K562 (cell line): ENCODE data around the gene BZW2.

Experiments used
- HDAC6 ChIP-seq: IDR thresholded peaks from 2 replicates; pipeline ENCODE4 v1.6.1; 2012; ENCODE audit warnings: low read depth, mild to moderate bottlenecking, control low read depth, inconsistent platforms, low read length, moderate library complexity
- KAT8 ChIP-seq: fragments of 450-650 bp; IDR thresholded peaks from 2 replicates; pipeline ENCODE4 v1.6.1; 2016; ENCODE audit warnings: low read depth, mild to moderate bottlenecking
- MTF1 ChIP-seq: fragments of 250-450 bp; sonication (Bioruptor Pico); IDR thresholded peaks from 2 replicates; pipeline ENCODE4 v1.9.0; 2021; ENCODE audit warnings: moderate library complexity, mild to moderate bottlenecking, inconsistent platforms, borderline replicate concordance
- POLR2AphosphoS5 ChIP-seq: IDR thresholded peaks from 2 replicates; pipeline ENCODE4 v1.6.1; 2011; ENCODE audit warnings: mild to moderate bottlenecking, low read depth, low read length, moderate library complexity; ENCODE audit not compliant: control insufficient read depth, insufficient read depth
- TF ChIP-seq, protein P1 (sequence below): fragments of 200-600 bp; sonication (generic); IDR thresholded peaks from one replicate; pipeline ENCODE4 v1.6.1; 2012; ENCODE audit warnings: mild to moderate bottlenecking, low read depth, low read length, inconsistent platforms

DNA sequence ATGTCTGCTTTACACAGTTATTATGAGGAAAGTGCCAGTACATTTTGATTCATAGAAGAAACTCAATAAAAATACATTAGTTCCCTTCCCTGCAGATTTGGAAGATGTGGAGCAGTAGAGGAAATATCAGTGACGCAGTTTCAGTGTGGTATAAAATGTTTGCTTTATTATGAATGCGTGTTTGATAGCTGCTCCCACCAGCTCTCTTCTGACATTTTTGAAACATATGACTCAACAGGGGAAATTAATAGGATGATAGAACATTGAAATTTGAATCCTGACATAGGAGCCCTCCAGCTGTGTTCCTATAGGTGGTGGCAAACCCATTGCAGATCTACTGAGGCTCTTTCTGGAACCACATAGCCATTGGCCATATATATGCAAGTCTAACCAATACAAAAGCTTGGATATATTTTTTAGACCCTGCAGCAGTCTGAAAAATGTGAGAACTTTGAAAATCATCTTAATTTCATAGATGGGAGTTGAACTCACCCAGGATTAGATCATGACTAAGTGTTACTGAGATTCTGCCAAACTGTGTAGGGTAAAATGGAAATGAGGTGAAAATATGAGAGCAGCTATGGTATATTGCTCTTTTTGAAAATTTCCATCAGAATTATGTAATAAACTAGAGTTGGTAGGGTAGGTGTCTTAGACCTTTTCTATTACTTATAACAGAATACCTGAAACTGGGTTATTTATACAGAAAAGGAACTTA lies 47.8 kb downstream of the BZW2 start:
- TF ChIP-seq MTF1 (CRISPR knock-in tag) (no peak), POLR2AphosphoS5 (no peak), KAT8 (no peak), HDAC6 (no peak)
- TF ChIP-seq, protein P1, sequence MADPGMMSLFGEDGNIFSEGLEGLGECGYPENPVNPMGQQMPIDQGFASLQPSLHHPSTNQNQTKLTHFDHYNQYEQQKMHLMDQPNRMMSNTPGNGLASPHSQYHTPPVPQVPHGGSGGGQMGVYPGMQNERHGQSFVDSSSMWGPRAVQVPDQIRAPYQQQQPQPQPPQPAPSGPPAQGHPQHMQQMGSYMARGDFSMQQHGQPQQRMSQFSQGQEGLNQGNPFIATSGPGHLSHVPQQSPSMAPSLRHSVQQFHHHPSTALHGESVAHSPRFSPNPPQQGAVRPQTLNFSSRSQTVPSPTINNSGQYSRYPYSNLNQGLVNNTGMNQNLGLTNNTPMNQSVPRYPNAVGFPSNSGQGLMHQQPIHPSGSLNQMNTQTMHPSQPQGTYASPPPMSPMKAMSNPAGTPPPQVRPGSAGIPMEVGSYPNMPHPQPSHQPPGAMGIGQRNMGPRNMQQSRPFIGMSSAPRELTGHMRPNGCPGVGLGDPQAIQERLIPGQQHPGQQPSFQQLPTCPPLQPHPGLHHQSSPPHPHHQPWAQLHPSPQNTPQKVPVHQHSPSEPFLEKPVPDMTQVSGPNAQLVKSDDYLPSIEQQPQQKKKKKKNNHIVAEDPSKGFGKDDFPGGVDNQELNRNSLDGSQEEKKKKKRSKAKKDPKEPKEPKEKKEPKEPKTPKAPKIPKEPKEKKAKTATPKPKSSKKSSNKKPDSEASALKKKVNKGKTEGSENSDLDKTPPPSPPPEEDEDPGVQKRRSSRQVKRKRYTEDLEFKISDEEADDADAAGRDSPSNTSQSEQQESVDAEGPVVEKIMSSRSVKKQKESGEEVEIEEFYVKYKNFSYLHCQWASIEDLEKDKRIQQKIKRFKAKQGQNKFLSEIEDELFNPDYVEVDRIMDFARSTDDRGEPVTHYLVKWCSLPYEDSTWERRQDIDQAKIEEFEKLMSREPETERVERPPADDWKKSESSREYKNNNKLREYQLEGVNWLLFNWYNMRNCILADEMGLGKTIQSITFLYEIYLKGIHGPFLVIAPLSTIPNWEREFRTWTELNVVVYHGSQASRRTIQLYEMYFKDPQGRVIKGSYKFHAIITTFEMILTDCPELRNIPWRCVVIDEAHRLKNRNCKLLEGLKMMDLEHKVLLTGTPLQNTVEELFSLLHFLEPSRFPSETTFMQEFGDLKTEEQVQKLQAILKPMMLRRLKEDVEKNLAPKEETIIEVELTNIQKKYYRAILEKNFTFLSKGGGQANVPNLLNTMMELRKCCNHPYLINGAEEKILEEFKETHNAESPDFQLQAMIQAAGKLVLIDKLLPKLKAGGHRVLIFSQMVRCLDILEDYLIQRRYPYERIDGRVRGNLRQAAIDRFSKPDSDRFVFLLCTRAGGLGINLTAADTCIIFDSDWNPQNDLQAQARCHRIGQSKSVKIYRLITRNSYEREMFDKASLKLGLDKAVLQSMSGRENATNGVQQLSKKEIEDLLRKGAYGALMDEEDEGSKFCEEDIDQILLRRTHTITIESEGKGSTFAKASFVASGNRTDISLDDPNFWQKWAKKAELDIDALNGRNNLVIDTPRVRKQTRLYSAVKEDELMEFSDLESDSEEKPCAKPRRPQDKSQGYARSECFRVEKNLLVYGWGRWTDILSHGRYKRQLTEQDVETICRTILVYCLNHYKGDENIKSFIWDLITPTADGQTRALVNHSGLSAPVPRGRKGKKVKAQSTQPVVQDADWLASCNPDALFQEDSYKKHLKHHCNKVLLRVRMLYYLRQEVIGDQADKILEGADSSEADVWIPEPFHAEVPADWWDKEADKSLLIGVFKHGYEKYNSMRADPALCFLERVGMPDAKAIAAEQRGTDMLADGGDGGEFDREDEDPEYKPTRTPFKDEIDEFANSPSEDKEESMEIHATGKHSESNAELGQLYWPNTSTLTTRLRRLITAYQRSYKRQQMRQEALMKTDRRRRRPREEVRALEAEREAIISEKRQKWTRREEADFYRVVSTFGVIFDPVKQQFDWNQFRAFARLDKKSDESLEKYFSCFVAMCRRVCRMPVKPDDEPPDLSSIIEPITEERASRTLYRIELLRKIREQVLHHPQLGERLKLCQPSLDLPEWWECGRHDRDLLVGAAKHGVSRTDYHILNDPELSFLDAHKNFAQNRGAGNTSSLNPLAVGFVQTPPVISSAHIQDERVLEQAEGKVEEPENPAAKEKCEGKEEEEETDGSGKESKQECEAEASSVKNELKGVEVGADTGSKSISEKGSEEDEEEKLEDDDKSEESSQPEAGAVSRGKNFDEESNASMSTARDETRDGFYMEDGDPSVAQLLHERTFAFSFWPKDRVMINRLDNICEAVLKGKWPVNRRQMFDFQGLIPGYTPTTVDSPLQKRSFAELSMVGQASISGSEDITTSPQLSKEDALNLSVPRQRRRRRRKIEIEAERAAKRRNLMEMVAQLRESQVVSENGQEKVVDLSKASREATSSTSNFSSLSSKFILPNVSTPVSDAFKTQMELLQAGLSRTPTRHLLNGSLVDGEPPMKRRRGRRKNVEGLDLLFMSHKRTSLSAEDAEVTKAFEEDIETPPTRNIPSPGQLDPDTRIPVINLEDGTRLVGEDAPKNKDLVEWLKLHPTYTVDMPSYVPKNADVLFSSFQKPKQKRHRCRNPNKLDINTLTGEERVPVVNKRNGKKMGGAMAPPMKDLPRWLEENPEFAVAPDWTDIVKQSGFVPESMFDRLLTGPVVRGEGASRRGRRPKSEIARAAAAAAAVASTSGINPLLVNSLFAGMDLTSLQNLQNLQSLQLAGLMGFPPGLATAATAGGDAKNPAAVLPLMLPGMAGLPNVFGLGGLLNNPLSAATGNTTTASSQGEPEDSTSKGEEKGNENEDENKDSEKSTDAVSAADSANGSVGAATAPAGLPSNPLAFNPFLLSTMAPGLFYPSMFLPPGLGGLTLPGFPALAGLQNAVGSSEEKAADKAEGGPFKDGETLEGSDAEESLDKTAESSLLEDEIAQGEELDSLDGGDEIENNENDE = no peak
